C4-2B (cell line): ENCODE measurements around the gene MSANTD3.

Experiments used
- CTCF ChIP-seq: fragments of 450-650 bp; conservative IDR thresholded peaks from 2 replicates; pipeline ENCODE4 v1.5.1; 2017; ENCODE audit warnings: mild to moderate bottlenecking
- ZFX ChIP-seq: fragments of 450-650 bp; IDR thresholded peaks from 2 replicates; pipeline ENCODE4 v1.6.1; 2017

GRCh38 chr9:100466829-100467221, 39.9 kb downstream of the MSANTD3 start:
- TF ChIP-seq CTCF (no peak), ZFX (no peak)
